GM21576 (cell line): ENCODE measurements around the gene NODAL.

Source experiments
- ATAC-seq: cut with Tn5 transposase; IDR thresholded peaks from one replicate; pipeline ENCODE4 v1.9.1; 2021; ENCODE audit warnings: mild to moderate bottlenecking, moderate library complexity; ENCODE audit not compliant: unreplicated experiment

The NODAL gene

GRCh38 chr10:70396140-70396539 is 45.3 kb downstream of the NODAL start:
- no peak for ATAC-seq

- no peak for ATAC-seq
Measured at GRCh38 chr10:70391654-70392053, 49.8 kb downstream of the NODAL start.
